HFFc6 (cell line): ENCODE measurements around the gene REELD1. TPM values are rescaled to one million over a fixed set of nuclear protein-coding genes. Genes with fewer than 3 reads are reported as not detected.

ENCODE experiments used
- DNase-seq: peaks from one replicate; pipeline ENCODE4 v3.0.0-alpha.2; 2018
- H3K27ac Mint-ChIP-seq: 2 replicates; pipeline ENCODE4 v1.8.0; 2020; ENCODE audit warnings: mild to moderate bottlenecking, mixed read lengths
- H3K27me3 Mint-ChIP-seq: 2 replicates; pipeline ENCODE4 v1.8.0; 2021; ENCODE audit warnings: mild to moderate bottlenecking, moderate library complexity, mixed read lengths; ENCODE audit not compliant: insufficient read depth
- H3K36me3 Mint-ChIP-seq: 2 replicates; pipeline ENCODE4 v1.8.0; 2021; ENCODE audit warnings: low read depth, mixed read lengths
- H3K4me1 Mint-ChIP-seq: 2 replicates; pipeline ENCODE4 v1.8.0; 2020; ENCODE audit warnings: low read depth, mixed read lengths
- H3K4me3 Mint-ChIP-seq: 2 replicates; pipeline ENCODE4 v1.8.0; 2020; ENCODE audit warnings: mild to moderate bottlenecking, moderate library complexity, mixed read lengths
- H3K9me3 Mint-ChIP-seq: 2 replicates; pipeline ENCODE4 v1.8.0; 2020; ENCODE audit warnings: mild to moderate bottlenecking, mixed read lengths
- total RNA-seq, 6 experiments: library from RNA; stranded (reverse); fragmentation: NEBNext Ultra II Directional; extraction: Animal tissue kit (Norgen Biotek cat#: 25700); gene quantifications; 2 replicates in 1 of 6; 3 replicates in 5 of 6; pipeline ENCODE4 v1.2.3, GENCODE V29; 2021
- TF ChIP-seq, protein P1 (sequence below): fragments of 200-600 bp; sonication (generic); IDR thresholded peaks from 2 replicates; pipeline ENCODE4 v1.5.0; 2021; ENCODE audit warnings: antibody characterized with exemption, mild to moderate bottlenecking

The REELD1 gene
- total RNA-seq, 6 experiments from 2014 or later: not detected

DNA sequence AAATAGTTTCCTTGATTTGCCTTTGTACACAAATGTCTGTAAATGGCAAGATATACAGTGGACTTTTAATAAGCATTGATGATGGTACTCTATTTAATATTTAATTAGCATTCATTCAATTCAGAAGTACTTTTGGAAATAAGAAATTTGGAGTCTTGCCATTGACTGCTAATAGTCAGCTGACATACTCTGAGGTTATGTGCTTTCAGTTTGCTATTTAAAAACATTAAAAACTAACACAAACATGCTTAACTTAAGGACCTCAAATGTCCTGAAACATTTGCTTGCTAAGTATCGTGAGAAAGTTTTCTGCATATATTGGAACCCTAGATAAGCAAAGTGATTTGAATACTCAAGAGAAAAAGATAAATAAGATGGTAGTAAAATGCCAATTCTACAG is 64.6 kb downstream of the REELD1 start:
- Mint-ChIP-seq H3K27ac (no peak overlapping the region), H3K4me3 (no peak overlapping the region), H3K9me3 (no peaks in the 10 kb centered on the region), H3K36me3 (peaks cover 10% of the 10 kb centered on the region; the same call in 1 of the 2 replicates), H3K27me3 (no peaks in the 10 kb centered on the region), H3K4me1 (no peaks in the 10 kb centered on the region)
- no peak for DNase-seq
- TF ChIP-seq, protein P1, sequence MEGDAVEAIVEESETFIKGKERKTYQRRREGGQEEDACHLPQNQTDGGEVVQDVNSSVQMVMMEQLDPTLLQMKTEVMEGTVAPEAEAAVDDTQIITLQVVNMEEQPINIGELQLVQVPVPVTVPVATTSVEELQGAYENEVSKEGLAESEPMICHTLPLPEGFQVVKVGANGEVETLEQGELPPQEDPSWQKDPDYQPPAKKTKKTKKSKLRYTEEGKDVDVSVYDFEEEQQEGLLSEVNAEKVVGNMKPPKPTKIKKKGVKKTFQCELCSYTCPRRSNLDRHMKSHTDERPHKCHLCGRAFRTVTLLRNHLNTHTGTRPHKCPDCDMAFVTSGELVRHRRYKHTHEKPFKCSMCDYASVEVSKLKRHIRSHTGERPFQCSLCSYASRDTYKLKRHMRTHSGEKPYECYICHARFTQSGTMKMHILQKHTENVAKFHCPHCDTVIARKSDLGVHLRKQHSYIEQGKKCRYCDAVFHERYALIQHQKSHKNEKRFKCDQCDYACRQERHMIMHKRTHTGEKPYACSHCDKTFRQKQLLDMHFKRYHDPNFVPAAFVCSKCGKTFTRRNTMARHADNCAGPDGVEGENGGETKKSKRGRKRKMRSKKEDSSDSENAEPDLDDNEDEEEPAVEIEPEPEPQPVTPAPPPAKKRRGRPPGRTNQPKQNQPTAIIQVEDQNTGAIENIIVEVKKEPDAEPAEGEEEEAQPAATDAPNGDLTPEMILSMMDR: no peak

Other genes starting within 250 kb of the REELD1 start
- gene LSM6, start 38.8 kb upstream of the REELD1 start, total RNA-seq: 10 to 100 TPM; 18.8 to 27.9 (median 21.7) TPM